ENCODE data around the gene ADAM33.

ADAM33 gene

DNA sequence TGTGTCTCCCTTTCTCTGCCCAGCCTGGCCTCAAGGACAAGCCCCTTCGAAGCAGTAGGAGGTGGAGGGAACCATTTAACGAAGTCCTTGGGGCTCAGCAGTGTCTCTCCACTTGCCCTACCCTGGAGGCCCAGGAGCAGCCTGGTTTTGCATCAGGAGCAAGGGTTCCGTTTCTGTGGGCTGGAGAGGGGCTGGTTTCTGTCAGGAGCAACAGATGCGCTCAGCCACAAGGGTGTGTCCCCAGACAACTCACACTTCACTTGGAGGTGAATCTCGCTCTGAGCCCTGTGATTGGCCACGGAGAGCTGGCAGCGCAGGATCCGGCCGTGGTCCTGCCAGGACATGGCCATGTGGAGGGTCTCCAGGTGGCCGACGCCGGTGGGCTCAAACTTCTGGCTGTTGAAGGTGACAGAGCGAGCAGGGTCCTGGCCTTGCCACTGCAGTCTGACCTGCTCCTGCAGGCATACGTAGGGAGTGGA lies 23.7 kb upstream of the ADAM33 start:
- Histone ChIP-seq H3K9me3 (ENCODE audit: control insufficient read depth, insufficient read depth, low read length) (no peaks in the 10 kb centered on the region), H3K36me3 (ENCODE audit: control insufficient read depth, insufficient read depth, low read length) (no peaks in the 10 kb centered on the region), H3K9ac (ENCODE audit: low read depth, low read length) (peak overlapping the region; percentile 37), H3K4me3 (ENCODE audit: low read depth, low read length) (no peak overlapping the region), H3K27me3 (ENCODE audit: control insufficient read depth, insufficient read depth, low read length) (no peaks in the 10 kb centered on the region), H3K4me1 (ENCODE audit: control insufficient read depth, insufficient read depth, low read length) (no peaks in the 10 kb centered on the region)

DNA sequence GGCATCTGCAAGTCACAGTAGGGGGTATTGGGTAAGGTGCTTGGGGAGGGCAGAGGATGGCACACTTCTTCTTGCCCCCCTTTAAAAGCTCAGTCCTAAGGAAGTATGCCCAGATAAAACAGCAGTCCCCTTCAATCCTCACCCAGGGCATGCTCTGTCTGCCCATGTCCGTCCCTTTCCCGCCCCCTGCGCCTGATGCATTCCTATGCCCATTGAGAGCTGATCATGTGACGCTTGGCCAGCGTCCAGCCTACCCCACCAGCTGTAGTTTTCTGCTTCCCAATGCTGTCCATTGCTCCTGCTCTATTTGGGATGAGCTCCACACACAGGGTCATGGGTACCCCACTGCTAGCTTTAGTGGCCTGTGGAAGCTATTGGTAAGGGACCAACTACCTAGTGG lies 22.3 kb upstream of the ADAM33 start:
- Histone ChIP-seq H3K9ac (ENCODE audit: low read depth, low read length) (no peak overlapping the region), H3K4me3 (ENCODE audit: low read depth, low read length) (no peak overlapping the region), H3K9me3 (ENCODE audit: control insufficient read depth, insufficient read depth, low read length) (no peaks in the 10 kb centered on the region), H3K36me3 (ENCODE audit: control insufficient read depth, insufficient read depth, low read length) (no peaks in the 10 kb centered on the region), H3K4me1 (ENCODE audit: control insufficient read depth, insufficient read depth, low read length) (no peaks in the 10 kb centered on the region), H3K27me3 (ENCODE audit: control insufficient read depth, insufficient read depth, low read length) (no peaks in the 10 kb centered on the region)

DNA sequence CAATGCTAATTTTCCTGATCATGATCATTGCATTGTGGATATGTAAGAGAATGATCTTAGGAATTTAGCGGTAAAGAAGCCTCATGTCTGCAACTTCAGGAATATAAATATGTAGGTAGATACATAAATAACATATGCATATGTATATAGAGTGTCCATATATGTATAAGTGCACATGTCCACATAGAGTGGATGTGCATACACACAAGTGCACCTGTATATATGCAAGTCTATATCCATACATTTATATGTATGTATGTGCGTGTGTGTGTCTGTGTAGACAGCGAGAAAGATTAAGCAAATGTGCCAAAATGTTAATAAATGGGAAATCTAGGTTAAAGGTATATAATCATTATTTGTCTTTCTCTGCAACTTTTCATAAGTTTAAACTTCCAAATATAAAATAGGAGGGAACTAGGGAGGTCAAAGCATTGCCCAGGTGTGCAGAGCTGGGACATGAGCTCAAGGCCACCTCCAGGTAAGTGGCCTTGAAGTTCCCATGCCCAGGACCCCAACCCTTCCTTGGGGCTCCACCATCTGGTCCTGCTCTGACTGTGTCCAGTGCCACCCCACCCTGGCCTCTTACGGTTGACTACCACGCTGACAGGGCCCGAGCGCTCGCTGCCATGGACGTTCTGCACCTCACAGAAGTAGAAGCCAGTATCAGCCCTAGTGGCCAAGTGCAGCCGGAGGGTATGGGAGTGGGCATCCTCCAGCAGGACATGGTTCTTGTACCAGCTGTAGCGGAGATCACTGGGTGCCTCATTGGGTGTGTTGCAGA lies 21.0 kb upstream of the ADAM33 start:
- Histone ChIP-seq H3K36me3 (ENCODE audit: control insufficient read depth, insufficient read depth, low read length) (no peaks in the 10 kb centered on the region), H3K4me1 (ENCODE audit: control insufficient read depth, insufficient read depth, low read length) (no peaks in the 10 kb centered on the region), H3K27me3 (ENCODE audit: control insufficient read depth, insufficient read depth, low read length) (no peaks in the 10 kb centered on the region), H3K9me3 (ENCODE audit: control insufficient read depth, insufficient read depth, low read length) (no peaks in the 10 kb centered on the region), H3K4me3 (ENCODE audit: low read depth, low read length) (no peak overlapping the region), H3K9ac (ENCODE audit: low read depth, low read length) (no peak overlapping the region)

DNA sequence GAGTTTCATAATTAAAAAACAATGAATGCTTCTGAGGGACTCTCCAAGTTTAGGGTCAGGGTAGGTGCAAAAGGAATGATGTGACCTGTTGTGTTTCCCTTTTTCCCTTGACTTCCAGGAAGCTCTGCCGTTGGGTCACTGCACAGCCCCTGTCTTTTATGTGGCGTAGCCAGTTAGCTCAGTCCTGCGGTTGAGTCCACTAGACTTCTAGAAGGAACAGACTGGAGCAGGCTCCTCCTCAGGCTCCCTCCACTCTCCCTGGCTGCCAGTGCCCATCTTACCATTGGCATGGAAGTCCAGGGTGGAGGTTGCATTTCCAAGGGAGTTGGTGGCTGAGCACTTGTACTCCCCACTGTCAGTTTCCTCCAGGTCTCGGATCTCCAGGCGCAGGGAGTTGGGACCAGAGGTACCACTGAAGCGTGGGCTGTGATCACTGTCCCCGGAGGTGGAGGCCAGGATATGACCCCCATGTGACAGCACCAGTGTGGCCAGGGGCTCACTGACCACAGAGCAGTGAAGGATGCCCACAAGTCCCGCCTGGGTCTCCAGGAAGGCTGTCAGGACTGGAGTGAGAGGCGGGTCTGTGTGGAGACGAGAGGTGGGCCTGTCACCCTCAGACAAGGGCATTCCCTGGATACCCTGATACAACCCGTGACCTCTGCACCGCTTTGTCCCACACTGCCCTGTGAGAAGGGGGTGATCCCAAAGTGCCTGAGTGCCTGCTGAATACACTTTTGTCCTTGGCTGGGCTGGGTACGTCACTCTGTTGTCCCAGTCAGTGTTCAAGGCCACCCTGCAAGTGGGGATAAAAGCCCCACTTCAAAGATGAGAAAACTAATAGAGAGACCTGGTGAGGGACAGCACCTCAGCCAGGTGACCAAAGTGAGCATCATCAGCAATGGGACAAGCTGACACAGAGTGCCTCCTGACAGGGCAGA lies 19.5 kb upstream of the ADAM33 start:
- no peaks in the 10 kb centered on the region for H3K36me3 ChIP-seq (ENCODE audit: control insufficient read depth, insufficient read depth, low read length)
- no peaks in the 10 kb centered on the region for H3K4me1 ChIP-seq (ENCODE audit: control insufficient read depth, insufficient read depth, low read length)
- no peaks in the 10 kb centered on the region for H3K9me3 ChIP-seq (ENCODE audit: control insufficient read depth, insufficient read depth, low read length)
- no peaks in the 10 kb centered on the region for H3K27me3 ChIP-seq (ENCODE audit: control insufficient read depth, insufficient read depth, low read length)
- H3K9ac ChIP-seq (ENCODE audit: low read depth, low read length), result no peak overlapping the region
- no peak overlapping the region for H3K4me3 ChIP-seq (ENCODE audit: low read depth, low read length)

DNA sequence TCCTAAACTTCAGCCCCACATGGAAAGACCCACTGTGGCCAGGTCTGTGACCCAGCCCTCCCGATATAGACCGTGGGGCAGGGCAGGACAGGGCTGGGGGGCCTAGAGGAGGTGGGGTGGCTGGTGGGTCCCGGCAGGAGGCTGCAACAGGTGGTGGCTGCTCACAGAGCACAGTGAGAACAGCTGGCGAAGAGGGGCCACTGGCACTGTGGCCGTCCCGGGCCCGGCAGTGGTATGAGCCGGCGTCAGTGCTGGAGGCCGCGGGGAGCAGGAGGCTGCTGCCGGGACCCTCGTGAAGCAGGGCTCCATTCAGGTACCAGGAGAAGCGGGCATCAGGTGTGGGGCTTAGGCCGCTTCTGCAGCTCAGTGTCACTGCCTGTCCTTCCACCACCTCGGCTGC lies 17.2 kb upstream of the ADAM33 start:
- Histone ChIP-seq H3K36me3 (ENCODE audit: control insufficient read depth, insufficient read depth, low read length) (no peaks in the 10 kb centered on the region), H3K4me1 (ENCODE audit: control insufficient read depth, insufficient read depth, low read length) (no peaks in the 10 kb centered on the region), H3K9me3 (ENCODE audit: control insufficient read depth, insufficient read depth, low read length) (no peaks in the 10 kb centered on the region), H3K27me3 (ENCODE audit: control insufficient read depth, insufficient read depth, low read length) (no peaks in the 10 kb centered on the region), H3K9ac (ENCODE audit: low read depth, low read length) (no peak overlapping the region), H3K4me3 (ENCODE audit: low read depth, low read length) (no peak overlapping the region)

DNA sequence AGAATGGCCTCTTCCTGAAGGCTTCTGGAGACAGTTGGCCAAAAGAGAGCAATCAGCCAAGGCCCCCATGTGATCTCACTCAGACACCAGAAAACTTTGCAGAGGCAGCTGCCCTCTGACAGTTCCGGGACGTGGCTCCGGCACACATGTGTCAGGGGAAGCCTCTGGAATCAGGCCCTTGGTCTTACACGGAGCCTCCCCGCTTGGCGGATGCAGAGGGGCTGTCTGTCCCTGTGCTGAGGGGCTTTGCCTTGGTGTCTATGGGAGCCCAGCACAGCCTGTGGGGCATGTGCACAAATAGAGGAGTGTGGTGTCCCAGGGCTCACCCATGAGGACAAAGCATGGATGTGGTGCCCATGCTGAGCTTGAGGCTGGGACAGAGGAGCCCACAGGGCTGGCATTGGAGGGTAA lies 16.8 kb upstream of the ADAM33 start:
- no peaks in the 10 kb centered on the region for H3K27me3 ChIP-seq (ENCODE audit: control insufficient read depth, insufficient read depth, low read length)

DNA sequence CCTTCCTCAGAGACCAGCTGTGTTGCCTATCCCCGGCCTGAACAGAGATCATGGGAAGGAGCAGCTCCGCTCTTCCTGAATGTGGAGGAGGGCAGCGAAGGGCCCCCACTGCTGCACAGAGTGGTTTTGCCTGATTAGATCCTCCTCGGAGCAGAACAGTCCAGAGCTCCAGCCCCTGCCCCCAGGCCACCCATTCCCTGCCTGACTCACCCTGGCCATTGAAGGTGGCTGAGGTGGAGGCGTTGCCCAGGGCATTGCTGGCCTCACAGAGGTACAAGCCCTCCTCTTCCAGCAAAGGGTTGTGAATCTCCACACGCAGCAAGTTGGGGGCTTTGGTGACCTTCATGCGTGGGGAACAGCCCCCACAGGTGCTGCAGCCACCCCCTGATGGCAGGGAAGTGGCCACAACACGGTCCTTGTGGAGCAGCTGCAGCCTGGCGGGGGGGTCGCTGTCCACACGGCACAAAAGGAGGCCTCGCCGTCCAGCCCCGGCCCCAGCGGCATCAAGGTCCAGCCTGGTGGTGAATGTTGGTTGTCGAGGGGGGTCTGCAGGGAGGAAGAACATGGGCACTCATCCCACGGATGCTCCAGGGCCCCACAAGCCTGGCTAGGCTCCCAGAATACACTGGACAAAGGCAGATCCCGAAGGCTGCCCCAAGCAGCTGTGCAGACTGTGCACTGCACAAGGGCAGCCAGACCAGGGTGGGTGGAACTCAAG lies 15.9 kb upstream of the ADAM33 start:
- Histone ChIP-seq H3K4me1 (ENCODE audit: control insufficient read depth, insufficient read depth, low read length) (no peaks in the 10 kb centered on the region), H3K36me3 (ENCODE audit: control insufficient read depth, insufficient read depth, low read length) (no peaks in the 10 kb centered on the region), H3K27me3 (ENCODE audit: control insufficient read depth, insufficient read depth, low read length) (no peaks in the 10 kb centered on the region), H3K9ac (ENCODE audit: low read depth, low read length) (no peak overlapping the region), H3K9me3 (ENCODE audit: control insufficient read depth, insufficient read depth, low read length) (no peaks in the 10 kb centered on the region), H3K4me3 (ENCODE audit: low read depth, low read length) (no peak overlapping the region)

More for the DNA sequence above, 16.8 kb upstream of the ADAM33 start:
- no peaks in the 10 kb centered on the region for H3K9me3 ChIP-seq (ENCODE audit: control insufficient read depth, insufficient read depth, low read length)
- H3K36me3 ChIP-seq (ENCODE audit: control insufficient read depth, insufficient read depth, low read length), result no peaks in the 10 kb centered on the region
- no peak overlapping the region for H3K9ac ChIP-seq (ENCODE audit: low read depth, low read length)
- H3K4me3 ChIP-seq (ENCODE audit: low read depth, low read length), result no peak overlapping the region
- no peaks in the 10 kb centered on the region for H3K4me1 ChIP-seq (ENCODE audit: control insufficient read depth, insufficient read depth, low read length)

DNA sequence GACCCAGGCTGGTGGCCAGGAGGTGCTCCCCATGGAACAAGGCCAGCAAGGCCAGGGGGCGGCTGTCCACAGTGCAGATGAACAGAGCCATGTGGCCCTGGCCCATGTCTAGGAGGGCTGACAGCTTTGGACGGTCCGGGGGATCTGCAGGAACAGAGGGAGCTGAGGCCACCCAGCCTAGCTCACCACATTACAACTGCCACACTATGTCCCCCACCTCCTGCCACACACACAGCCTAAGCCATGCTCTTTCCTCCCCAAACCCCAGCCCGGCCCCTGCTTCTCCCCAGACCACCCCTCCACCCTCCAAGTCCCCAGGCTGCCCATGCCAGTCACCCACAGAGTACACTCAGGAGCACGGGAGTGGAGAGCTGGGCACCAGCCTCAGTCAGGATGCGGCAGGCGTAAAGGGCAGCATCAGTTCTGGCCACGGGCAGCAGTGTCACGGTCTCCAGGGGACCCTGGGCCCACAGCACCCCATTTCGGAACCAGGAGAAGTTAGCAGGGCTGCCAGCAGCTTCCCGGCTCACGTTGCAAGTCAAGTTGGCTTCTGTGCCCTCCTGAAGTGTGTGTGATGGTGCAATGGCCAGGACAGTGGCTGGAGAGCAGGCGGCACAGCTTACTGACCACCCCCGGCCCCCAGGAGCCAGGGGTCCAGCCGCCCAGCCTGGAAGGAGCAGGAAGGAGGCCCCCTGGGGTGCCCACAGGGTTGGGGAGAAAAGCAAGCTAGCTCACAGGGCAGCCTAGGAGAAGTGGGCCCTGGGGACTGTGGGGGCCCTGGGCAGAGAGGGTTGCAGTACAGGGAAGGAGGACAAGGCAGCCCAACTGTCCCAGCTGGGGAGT lies 15.2 kb upstream of the ADAM33 start:
- Histone ChIP-seq H3K9me3 (ENCODE audit: control insufficient read depth, insufficient read depth, low read length) (no peaks in the 10 kb centered on the region), H3K4me1 (ENCODE audit: control insufficient read depth, insufficient read depth, low read length) (no peaks in the 10 kb centered on the region), H3K27me3 (ENCODE audit: control insufficient read depth, insufficient read depth, low read length) (no peaks in the 10 kb centered on the region)

DNA sequence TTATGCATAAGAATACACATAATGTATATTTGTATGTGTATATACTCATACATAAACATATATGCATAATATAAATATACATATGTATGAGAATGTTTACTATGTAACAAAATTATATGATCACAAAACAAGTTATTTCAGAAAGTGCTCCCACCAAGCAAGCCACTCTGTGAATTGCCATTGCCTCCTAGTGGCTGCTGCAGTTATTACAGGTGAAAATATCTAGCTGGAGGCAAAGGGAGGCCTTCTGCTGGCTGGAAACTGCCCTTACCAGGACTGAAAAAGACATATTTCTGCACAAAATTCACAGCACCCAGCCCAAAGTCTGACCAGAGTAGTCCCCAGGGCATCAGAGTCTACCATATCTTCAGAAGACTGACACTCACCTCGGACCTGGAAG lies 14.4 kb upstream of the ADAM33 start:
- Histone ChIP-seq H3K4me1 (ENCODE audit: control insufficient read depth, insufficient read depth, low read length) (no peaks in the 10 kb centered on the region), H3K36me3 (ENCODE audit: control insufficient read depth, insufficient read depth, low read length) (no peaks in the 10 kb centered on the region), H3K4me3 (ENCODE audit: low read depth, low read length) (no peak overlapping the region), H3K9ac (ENCODE audit: low read depth, low read length) (no peak overlapping the region), H3K27me3 (ENCODE audit: control insufficient read depth, insufficient read depth, low read length) (no peaks in the 10 kb centered on the region), H3K9me3 (ENCODE audit: control insufficient read depth, insufficient read depth, low read length) (no peaks in the 10 kb centered on the region)

More for the DNA sequence above, 15.2 kb upstream of the ADAM33 start:
- Histone ChIP-seq H3K36me3 (ENCODE audit: control insufficient read depth, insufficient read depth, low read length) (no peaks in the 10 kb centered on the region), H3K9ac (ENCODE audit: low read depth, low read length) (no peak overlapping the region), H3K4me3 (ENCODE audit: low read depth, low read length) (no peak overlapping the region)

DNA sequence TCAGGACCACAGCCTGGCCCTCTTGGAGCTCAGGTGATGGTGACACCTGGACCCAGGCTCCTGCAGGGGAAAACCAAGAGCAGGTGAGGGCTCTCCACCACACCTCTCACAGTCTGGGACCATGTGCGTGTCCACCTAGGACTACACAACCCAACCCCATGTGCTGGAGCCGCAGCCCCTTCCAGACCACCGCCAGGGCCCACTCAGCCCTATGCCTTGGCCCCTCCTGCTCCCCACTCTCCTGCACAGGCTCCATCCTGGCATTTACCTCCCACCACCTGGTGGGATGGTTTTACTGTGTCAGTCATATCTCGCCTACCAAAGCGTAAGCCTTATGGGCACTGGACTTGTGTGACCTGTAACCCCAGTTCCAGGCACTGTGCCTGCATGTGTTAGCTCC lies 13.1 kb upstream of the ADAM33 start:
- Histone ChIP-seq H3K9me3 (ENCODE audit: control insufficient read depth, insufficient read depth, low read length) (no peaks in the 10 kb centered on the region), H3K9ac (ENCODE audit: low read depth, low read length) (no peak overlapping the region), H3K36me3 (ENCODE audit: control insufficient read depth, insufficient read depth, low read length) (no peaks in the 10 kb centered on the region), H3K4me3 (ENCODE audit: low read depth, low read length) (no peak overlapping the region), H3K4me1 (ENCODE audit: control insufficient read depth, insufficient read depth, low read length) (no peaks in the 10 kb centered on the region), H3K27me3 (ENCODE audit: control insufficient read depth, insufficient read depth, low read length) (no peaks in the 10 kb centered on the region)

DNA sequence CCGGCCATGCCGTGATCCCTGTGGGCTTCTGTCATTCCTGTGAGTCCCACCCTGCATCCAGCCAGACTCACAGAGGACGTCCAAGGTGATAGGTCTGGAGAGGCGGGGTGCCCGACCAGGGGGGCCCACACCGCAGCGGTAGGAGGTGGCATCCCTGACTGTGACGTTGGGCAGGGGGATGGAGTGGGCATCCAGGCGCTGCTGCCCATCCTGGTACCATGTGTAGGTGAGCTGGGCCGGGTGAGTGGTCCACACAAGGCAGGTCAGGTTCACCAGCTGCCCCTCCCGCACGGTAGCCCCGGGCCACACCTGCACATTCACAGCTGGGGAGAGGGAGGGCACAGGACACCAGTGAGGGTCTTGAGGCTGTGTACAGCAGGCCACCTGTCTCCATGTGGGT lies 11.6 kb upstream of the ADAM33 start:
- no peaks in the 10 kb centered on the region for H3K9me3 ChIP-seq (ENCODE audit: control insufficient read depth, insufficient read depth, low read length)
- no peaks in the 10 kb centered on the region for H3K36me3 ChIP-seq (ENCODE audit: control insufficient read depth, insufficient read depth, low read length)
- no peaks in the 10 kb centered on the region for H3K27me3 ChIP-seq (ENCODE audit: control insufficient read depth, insufficient read depth, low read length)
- H3K9ac ChIP-seq (ENCODE audit: low read depth, low read length), result no peak overlapping the region
- no peak overlapping the region for H3K4me3 ChIP-seq (ENCODE audit: low read depth, low read length)
- H3K4me1 ChIP-seq (ENCODE audit: control insufficient read depth, insufficient read depth, low read length), result no peaks in the 10 kb centered on the region

Measured in iPS-15b (cell line).